ENCODE data around the gene IVD. TPM values are rescaled to one million over a fixed set of nuclear protein-coding genes. Genes with fewer than 3 reads are reported as not detected.

The IVD gene
- total RNA-seq: 33.5 and 47.1 TPM in 2 replicates

GRCh38 chr15:40405501-40406381, at the start of gene IVD:
Gene IVD, plus strand, starts transcription at chr15:40405795. Its CDS starts 33 bp downstream, at chr15:40405828.

GRCh38 chr15:40357723-40358470, 47.7 kb upstream of the IVD start, which contains the start of gene DISP2:
Gene DISP2, plus strand, starts transcription at chr15:40358219. Its CDS starts 103 bp downstream, at chr15:40358322.

GRCh38 chr15:40382580-40383456, 22.8 kb upstream of the IVD start, which contains the start of gene KNSTRN:
Gene KNSTRN, plus strand, starts transcription at chr15:40382721. Its CDS starts 115 bp downstream, at chr15:40382836.

DNA sequence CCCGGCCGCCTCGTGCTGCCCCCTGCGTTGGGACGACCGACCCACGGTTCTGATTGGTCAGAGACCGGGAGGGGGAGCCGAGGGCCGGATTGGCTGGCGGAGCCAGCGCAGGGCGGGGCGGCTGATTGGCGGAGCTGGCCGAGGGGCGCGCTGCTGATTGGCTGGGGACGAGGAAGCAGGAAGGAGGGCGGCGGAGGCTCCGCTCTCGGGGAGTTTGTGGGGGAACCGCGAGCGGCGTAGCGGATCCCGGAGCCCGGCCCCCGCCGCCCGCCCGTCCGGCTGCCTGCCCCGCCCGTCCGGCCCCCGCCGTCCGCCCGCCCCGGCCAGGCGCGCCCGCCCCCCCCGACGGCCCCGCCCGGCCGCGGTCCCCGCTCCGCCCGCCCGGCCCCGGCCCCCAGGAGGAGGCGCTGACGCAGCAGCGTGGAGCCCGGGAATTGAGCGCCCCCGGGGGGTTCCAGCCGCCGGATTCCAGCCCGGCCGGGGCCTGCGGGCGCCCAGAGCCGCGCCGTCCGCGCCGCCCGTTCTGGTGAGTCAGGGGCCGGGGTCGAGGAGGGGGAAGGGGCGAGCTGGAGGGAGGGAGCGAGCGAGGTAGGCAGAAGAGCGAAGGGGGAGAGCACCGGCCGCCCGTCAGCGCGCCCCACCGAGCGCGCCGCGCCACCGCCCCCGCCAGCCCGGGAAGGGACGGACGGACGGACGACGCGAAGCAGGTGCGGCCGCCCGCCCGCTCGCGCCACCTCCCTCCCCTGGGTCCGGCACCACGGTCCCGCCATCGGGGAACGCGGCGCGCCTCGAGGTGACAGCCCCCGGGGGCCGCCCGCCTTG, 35.4 kb downstream of the IVD start, which contains the start of gene BAHD1:
Gene BAHD1, plus strand, starts transcription at position 211 of the 822 bp plus-strand sequence. CDS start 17,512 bp downstream, outside the sequence.

GRCh38 chr15:40470423-40471104, 65.0 kb downstream of the IVD start, which contains the start of gene CHST14:
Gene CHST14, plus strand, starts transcription at chr15:40470984. Its CDS starts 230 bp downstream, at chr15:40471214.

Other genes starting within 250 kb of the IVD start
- 3.3 and 45.2 TPM in 2 replicates for gene BUB1B, start 244.7 kb upstream of the IVD start, total RNA-seq
- gene PAK6, start 166.7 kb upstream of the IVD start, total RNA-seq: under 0.01 TPM in 1 of 2 replicates, not detected in the other
- gene ANKRD63, start 122.7 kb upstream of the IVD start, total RNA-seq: not detected in 2 replicates
- 0.72 and 0.88 TPM in 2 replicates for gene PLCB2, start 97.9 kb upstream of the IVD start, total RNA-seq
- gene INAFM2, start 82.1 kb upstream of the IVD start, total RNA-seq: 12.5 and 24.8 TPM in 2 replicates
- 41.1 and 58.1 TPM in 2 replicates for gene CCDC9B, start 64.9 kb upstream of the IVD start, total RNA-seq
- not detected in 2 replicates for gene PHGR1, start 54.8 kb upstream of the IVD start, total RNA-seq
- 0.14 and 0.44 TPM in 2 replicates for gene DISP2, start 47.6 kb upstream of the IVD start, total RNA-seq
- gene KNSTRN, start 23.1 kb upstream of the IVD start, total RNA-seq: 16.6 and 72.0 TPM in 2 replicates
- gene BAHD1, start 35.2 kb downstream of the IVD start, total RNA-seq: 10.5 and 12.7 TPM in 2 replicates
- gene CHST14, start 65.2 kb downstream of the IVD start, total RNA-seq: 14.4 and 23.8 TPM in 2 replicates
- gene CCDC32, start 159.2 kb downstream of the IVD start, total RNA-seq: 12.0 and 15.0 TPM in 2 replicates
- 11.4 and 15.6 TPM in 2 replicates for gene RPUSD2, start 163.5 kb downstream of the IVD start, total RNA-seq
- 1.1 and 63.7 TPM in 2 replicates for gene KNL1, start 188.5 kb downstream of the IVD start, total RNA-seq